HepG2 (cell line): ENCODE data around the gene CHKA. TPM values are rescaled to one million over a fixed set of nuclear protein-coding genes. Genes with fewer than 3 reads are reported as not detected.
A peak's percentile ranks its signal among the peaks of the same experiment; 100 is the strongest.

ENCODE experiments used
- ASH2L ChIP-seq: fragments of 300-600, 200-600 bp; sonication (generic); IDR thresholded peaks from 2 replicates; pipeline ENCODE4 v1.7.0; 2017; ENCODE audit warnings: low read depth, mild to moderate bottlenecking, moderate library complexity, mixed read lengths, low read length; ENCODE audit not compliant: insufficient read length
- CBX1 ChIP-seq: IDR thresholded peaks from one replicate; pipeline ENCODE4 v1.6.1; 2016; ENCODE audit warnings: antibody characterized with exemption, low read depth
- CCDC6 ChIP-seq: sonication (generic); formaldehyde crosslinking; IDR thresholded peaks from 2 replicates; pipeline ENCODE4 v1.8.1; 2022; ENCODE audit warnings: mild to moderate bottlenecking, missing genetic modification reagents, moderate library complexity
- CREM ChIP-seq, 2 experiments: sonication (generic) in 1 of 2; formaldehyde crosslinking in 1 of 2; IDR thresholded peaks; 2 replicates each; pipeline versions ENCODE4 v1.4.0 to v1.6.1; 2016 to 2020; ENCODE audit warnings: antibody characterized with exemption in 1 of 2, mild to moderate bottlenecking in 1 of 2, missing genetic modification reagents in 1 of 2
- GFI1 ChIP-seq: sonication (generic); formaldehyde crosslinking; IDR thresholded peaks from 2 replicates; pipeline ENCODE4 v1.5.0; 2020; ENCODE audit warnings: missing genetic modification reagents, mild to moderate bottlenecking, borderline replicate concordance
- HNRNPL ChIP-seq: fragments of 200-400 bp; formaldehyde crosslinking; IDR thresholded peaks from 2 replicates; pipeline ENCODE4 v1.6.1; 2017; ENCODE audit warnings: mild to moderate bottlenecking, low read depth, low read length
- ISX ChIP-seq: sonication (generic); formaldehyde crosslinking; conservative IDR thresholded peaks from 2 replicates; pipeline ENCODE4 v1.5.0; 2020; ENCODE audit warnings: missing genetic modification reagents
- KDM2A ChIP-seq: sonication (generic); formaldehyde crosslinking; IDR thresholded peaks from 2 replicates; pipeline ENCODE4 v1.4.0; 2020; ENCODE audit warnings: low read depth, missing genetic modification reagents, borderline replicate concordance
- MED1 ChIP-seq: sonication (generic); formaldehyde crosslinking; IDR thresholded peaks from 2 replicates; pipeline ENCODE4 v1.4.0; 2020; ENCODE audit warnings: missing genetic modification reagents
- MYNN ChIP-seq: sonication (generic); formaldehyde crosslinking; IDR thresholded peaks from 2 replicates; pipeline ENCODE4 v1.4.0; 2020; ENCODE audit warnings: mild to moderate bottlenecking, low read depth, missing genetic modification reagents
- POLR2AphosphoS2 ChIP-seq: IDR thresholded peaks from 2 replicates; pipeline ENCODE4 v1.6.1; 2011; ENCODE audit warnings: low read depth, low read length, improper control_type of control experiment
- RAD21 ChIP-seq: fragments of 450-650 bp; formaldehyde crosslinking; IDR thresholded peaks from 2 replicates; pipeline ENCODE4 v1.5.0; 2020; ENCODE audit warnings: mild to moderate bottlenecking
- RBFOX2 ChIP-seq: fragments of 200-400 bp; formaldehyde crosslinking; IDR thresholded peaks from 2 replicates; pipeline ENCODE4 v1.6.1; 2017; ENCODE audit warnings: low read depth, mild to moderate bottlenecking, low read length
- SP4 ChIP-seq: sonication (generic); formaldehyde crosslinking; IDR thresholded peaks from 2 replicates; pipeline ENCODE4 v1.8.1; 2023; ENCODE audit warnings: mild to moderate bottlenecking, missing genetic modification reagents
- SRF ChIP-seq: IDR thresholded peaks from 2 replicates; pipeline ENCODE4 v1.6.1; 2011; ENCODE audit warnings: mild to moderate bottlenecking, low read depth, low read length, moderate library complexity
- TCF12 ChIP-seq, 2 experiments: fragments of 450-650 bp in 1 of 2; sonication (generic) in 1 of 2; formaldehyde crosslinking in 1 of 2; IDR thresholded peaks; 2 replicates each; pipeline versions ENCODE4 v1.6.1 to v1.8.0; 2017 to 2022; ENCODE audit warnings: antibody characterized with exemption in 1 of 2, mild to moderate bottlenecking in 1 of 2, missing genetic modification reagents in 1 of 2, moderate library complexity in 1 of 2
- ZBTB7B ChIP-seq: sonication (generic); formaldehyde crosslinking; IDR thresholded peaks from 2 replicates; pipeline ENCODE4 v1.4.0; 2020; ENCODE audit warnings: missing genetic modification reagents
- ZNF256 ChIP-seq: sonication (generic); formaldehyde crosslinking; conservative IDR thresholded peaks from 2 replicates; pipeline ENCODE4 v1.4.0; 2020; ENCODE audit warnings: missing genetic modification reagents
- ZNF619 ChIP-seq: sonication (generic); formaldehyde crosslinking; IDR thresholded peaks from 2 replicates; pipeline ENCODE4 v1.4.0; 2020; ENCODE audit warnings: mild to moderate bottlenecking, missing genetic modification reagents
- ZNF639 ChIP-seq: conservative IDR thresholded peaks from 2 replicates; pipeline ENCODE4 v1.6.1; 2018; ENCODE audit warnings: missing genetic modification reagents
- ZNF691 ChIP-seq: sonication (generic); formaldehyde crosslinking; IDR thresholded peaks from 2 replicates; pipeline ENCODE4 v1.4.0; 2020; ENCODE audit warnings: missing genetic modification reagents, low read depth, mild to moderate bottlenecking, borderline replicate concordance
- ZNF776 ChIP-seq: sonication (generic); formaldehyde crosslinking; IDR thresholded peaks from 2 replicates; pipeline ENCODE4 v1.4.0; 2020; ENCODE audit warnings: mild to moderate bottlenecking, missing genetic modification reagents
- polyA plus RNA-seq, 8 experiments: library from polyadenylated mRNA; depleted of rRNA in 3 of 8; stranded (reverse) in 7 of 8; unstranded in 1 of 8; fragments of >200 nt; fragmentation: Illumina TruSeq in 4 of 8; extraction: Trizol in 4 of 8; gene quantifications; 2 replicates each; pipeline versions ENCODE4 v1.2.1 to v1.2.3, GENCODE V29; 2011 to 2016; ENCODE audit warnings: low read depth in 4 of 8, missing spikeins in 1 of 8, mixed read lengths in 1 of 8; ENCODE audit not compliant: insufficient read depth in 1 of 8
- total RNA-seq, 5 experiments: library from RNA; depleted of rRNA; stranded (reverse); fragments of >200 nt; fragmentation: Illumina TruSeq; extraction: Trizol; gene quantifications; 2 replicates each; pipeline ENCODE4 v1.2.3, GENCODE V29; 2016; ENCODE audit warnings: low read depth in 1 of 5
- TF ChIP-seq, protein P1 (sequence below): sonication (generic); formaldehyde crosslinking; IDR thresholded peaks from 2 replicates; pipeline ENCODE4 v1.5.1; 2020; ENCODE audit warnings: missing genetic modification reagents, mild to moderate bottlenecking, borderline replicate concordance
- TF ChIP-seq, protein P2 (sequence below): sonication (generic); formaldehyde crosslinking; IDR thresholded peaks from 2 replicates; pipeline ENCODE4 v1.4.0; 2020; ENCODE audit warnings: missing genetic modification reagents
- TF ChIP-seq, protein P3 (sequence below): sonication (generic); formaldehyde crosslinking; IDR thresholded peaks from 2 replicates; pipeline ENCODE4 v1.5.1; 2020; ENCODE audit warnings: missing genetic modification reagents, mild to moderate bottlenecking, borderline replicate concordance

The CHKA gene
- total and polyA plus RNA-seq, 2 of the 13 experiments (the other 11 are each of a cell fraction or from before 2014, with no cell fraction given), result 71.6 to 92.7 TPM

DNA sequence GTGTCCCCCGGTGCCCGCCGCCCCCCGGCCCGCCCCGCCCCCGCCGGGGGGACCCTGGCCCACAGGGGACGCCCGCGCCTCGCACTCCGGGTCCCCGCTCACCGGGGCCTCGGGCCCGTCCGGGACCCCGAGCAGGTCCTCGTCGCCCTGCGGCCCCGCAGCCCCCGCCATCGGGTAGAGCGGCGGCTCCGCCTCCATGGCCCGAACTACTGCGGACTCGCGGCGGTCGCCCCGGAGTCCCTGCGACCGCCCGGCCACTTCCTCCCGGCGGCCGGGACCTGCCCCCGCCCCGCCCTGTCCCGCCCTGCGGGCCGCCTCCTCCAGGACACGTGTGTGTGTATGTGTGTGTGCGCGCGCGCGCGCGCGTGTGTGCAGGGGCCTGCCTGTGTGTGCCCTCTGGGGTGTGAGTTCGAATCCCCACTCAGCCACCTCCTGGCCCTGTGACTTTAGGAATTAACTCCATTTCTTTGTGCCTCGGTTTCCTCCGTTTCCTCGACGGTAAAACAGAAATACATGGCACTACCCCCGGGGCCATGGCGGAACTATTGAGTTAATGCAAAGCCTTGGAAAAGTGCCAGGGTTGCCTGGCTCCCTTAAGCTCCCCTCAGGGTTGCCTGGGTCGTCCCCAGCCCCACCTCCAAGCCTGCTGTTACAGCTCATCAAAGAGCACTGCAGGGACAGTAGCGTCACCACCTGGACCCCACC lies 117.2 kb downstream of the CHKA start, which contains the start of gene UNC93B1 (continued):
- peak; percentile 37; the same call in 1 of the 2 replicates for TF ChIP-seq MED1 (CRISPR knock-in tag)
- TF ChIP-seq, protein P1, sequence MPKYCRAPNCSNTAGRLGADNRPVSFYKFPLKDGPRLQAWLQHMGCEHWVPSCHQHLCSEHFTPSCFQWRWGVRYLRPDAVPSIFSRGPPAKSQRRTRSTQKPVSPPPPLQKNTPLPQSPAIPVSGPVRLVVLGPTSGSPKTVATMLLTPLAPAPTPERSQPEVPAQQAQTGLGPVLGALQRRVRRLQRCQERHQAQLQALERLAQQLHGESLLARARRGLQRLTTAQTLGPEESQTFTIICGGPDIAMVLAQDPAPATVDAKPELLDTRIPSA (CRISPR knock-in tag), result no peak
- peak; percentile 29; the same call in 1 of the 2 replicates for TF ChIP-seq ZNF691 (CRISPR knock-in tag)
- TF ChIP-seq MYNN (CRISPR knock-in tag), result no peak
- TF ChIP-seq ZNF256 (CRISPR knock-in tag), result no peak
- TF ChIP-seq HNRNPL, result no peak
- TF ChIP-seq SRF, result no peak
- TF ChIP-seq RAD21 (CRISPR knock-in tag), result 0 out of 2 replicates have a peak, but pooled peaks have one; percentile 16
- TF ChIP-seq ZNF619 (CRISPR knock-in tag), result no peak
- TF ChIP-seq KDM2A, result no peak
- peak; percentile 55 for TF ChIP-seq CBX1
- TF ChIP-seq ZNF639 (CRISPR knock-in tag), result peak; percentile 30; the same call in 1 of the 2 replicates
- TF ChIP-seq, protein P2, sequence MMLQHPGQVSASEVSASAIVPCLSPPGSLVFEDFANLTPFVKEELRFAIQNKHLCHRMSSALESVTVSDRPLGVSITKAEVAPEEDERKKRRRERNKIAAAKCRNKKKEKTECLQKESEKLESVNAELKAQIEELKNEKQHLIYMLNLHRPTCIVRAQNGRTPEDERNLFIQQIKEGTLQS (CRISPR knock-in tag), result no peak
- TF ChIP-seq POLR2AphosphoS2, result no peak
- TF ChIP-seq ISX (CRISPR knock-in tag), result no peak
- TF ChIP-seq SP4 (CRISPR knock-in tag), result peak; percentile 88
- no peak for TF ChIP-seq ZNF776 (CRISPR knock-in tag)
- no peak for TF ChIP-seq ZBTB7B
- TF ChIP-seq CREM (IDR thresholded peaks at IDR 0.05), result no peak
- no peak for TF ChIP-seq CREM (CRISPR knock-in tag; IDR thresholded peaks at IDR 0.05)
- TF ChIP-seq, protein P3, sequence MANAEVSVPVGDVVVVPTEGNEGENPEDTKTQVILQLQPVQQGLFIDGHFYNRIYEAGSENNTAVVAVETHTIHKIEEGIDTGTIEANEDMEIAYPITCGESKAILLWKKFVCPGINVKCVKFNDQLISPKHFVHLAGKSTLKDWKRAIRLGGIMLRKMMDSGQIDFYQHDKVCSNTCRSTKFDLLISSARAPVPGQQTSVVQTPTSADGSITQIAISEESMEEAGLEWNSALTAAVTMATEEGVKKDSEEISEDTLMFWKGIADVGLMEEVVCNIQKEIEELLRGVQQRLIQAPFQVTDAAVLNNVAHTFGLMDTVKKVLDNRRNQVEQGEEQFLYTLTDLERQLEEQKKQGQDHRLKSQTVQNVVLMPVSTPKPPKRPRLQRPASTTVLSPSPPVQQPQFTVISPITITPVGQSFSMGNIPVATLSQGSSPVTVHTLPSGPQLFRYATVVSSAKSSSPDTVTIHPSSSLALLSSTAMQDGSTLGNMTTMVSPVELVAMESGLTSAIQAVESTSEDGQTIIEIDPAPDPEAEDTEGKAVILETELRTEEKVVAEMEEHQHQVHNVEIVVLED (CRISPR knock-in tag), result 0 out of 2 replicates have a peak, but pooled peaks have one; percentile 21
- TF ChIP-seq TCF12 (IDR thresholded peaks at IDR 0.05), result no peak
- no peak for TF ChIP-seq TCF12 (CRISPR knock-in tag; IDR thresholded peaks at IDR 0.05)
- peak; percentile 62; the same call in 1 of the 2 replicates for TF ChIP-seq CCDC6 (CRISPR knock-in tag)
- TF ChIP-seq RBFOX2, result peak; percentile 75
- TF ChIP-seq GFI1 (CRISPR knock-in tag), result peak; percentile 51; the same call in 1 of the 2 replicates
- peak; percentile 27 for TF ChIP-seq ASH2L
